ENCODE measurements around the gene IRF2.
"Not testable (repeated sequence)": the region's sequence is repeated elsewhere in the genome, so short reads cannot be mapped to it uniquely, and the experiment has no call there.

IRF2 gene

DNA sequence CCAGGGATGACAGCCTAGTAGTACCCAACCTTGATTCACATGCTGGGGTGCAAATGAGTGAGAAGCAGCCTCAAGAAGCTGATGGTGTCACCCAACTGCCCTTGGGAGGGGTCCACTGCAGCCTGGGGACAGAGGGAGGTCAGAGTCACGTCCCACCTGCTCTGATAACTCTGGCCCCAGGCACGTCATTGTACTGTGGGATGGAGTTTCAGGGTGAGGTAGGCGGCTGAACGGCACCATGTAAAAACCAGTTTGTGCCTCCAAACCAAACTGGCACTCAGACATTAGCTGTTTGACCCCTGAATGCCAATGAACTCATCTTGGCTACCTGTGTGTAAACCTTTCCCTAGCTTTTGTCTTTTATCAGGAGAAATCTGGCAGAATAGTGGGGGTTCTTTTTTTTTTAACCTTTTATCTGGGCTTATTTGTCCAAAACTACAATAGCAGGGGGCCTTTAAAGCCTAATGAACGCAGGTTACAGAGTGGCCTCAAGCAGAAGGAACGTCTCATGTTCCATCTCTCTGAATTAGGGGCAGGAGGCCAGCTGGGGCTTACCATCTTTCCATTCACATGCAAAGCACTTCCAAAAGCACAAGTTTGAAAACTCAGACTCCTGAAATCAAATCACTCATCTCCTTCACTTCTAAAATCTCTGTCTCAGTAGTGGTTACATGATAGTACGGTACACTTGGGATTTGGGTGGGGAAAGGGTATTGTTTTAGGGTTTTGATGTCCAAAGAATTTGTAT is 89.4 kb downstream of the IRF2 start:
- no peak for DNase-seq

DNA sequence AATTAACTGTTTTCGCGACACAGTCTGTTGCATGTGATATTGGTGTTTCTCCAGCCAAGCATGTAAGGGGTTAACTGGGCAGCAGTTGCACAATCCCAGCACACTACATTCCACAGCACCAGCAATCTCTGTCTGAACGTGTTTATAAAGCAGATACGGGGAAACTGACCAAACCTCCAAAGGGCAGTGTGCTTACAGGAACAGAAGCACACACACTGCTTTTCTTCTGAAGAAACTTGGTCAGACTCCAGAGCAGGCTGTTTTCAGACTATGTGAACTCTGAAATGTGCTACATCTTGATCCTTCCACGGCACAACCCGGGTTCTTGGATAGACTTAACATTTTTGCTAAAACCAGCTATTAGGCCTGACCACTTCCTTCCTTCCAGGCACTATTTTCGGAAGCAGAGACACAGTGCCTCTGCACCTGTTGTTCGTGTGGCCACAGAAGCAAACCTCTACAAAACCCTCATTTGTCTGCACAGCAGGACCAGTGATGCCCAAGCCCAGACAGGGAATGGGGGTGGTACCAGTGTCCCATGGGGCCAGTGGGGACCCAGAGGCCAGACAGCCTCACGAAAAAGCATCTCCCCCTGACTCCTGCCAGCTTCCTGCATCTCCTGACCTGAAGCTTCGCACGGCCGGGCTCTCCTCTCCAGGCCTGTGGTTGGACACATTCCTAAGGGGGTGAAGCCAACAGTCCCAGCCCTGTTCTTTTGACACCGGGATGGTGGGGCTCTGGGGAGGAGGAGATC is 90.1 kb downstream of the IRF2 start:
- DNase-seq = no peak

DNA sequence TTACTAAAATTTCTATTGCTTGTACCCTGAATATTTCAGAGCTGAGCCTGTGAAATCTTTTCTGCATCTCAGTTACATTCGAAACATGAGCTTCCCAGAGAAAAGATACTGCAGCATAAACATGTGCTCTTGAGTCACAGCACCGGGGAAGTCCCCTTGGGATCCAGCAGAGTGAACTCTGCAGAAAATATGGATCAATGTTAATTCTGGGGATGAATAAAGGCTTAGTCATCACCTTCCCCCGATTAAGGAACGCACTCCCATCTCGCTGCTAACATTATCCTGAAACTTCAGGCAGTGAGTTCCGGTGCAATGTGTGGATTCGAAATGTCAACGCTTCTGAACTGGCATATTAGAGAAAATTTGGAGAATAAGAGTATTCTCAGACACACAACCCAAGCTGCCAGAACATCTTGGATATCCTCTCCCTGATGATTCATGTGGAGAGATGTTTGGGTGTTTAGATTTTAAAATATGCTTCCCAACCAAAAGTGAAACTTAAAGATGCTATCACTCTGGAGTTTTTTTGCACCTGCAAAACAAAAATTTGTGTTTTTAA is 90.8 kb downstream of the IRF2 start:
- DNase-seq = no peak

DNA sequence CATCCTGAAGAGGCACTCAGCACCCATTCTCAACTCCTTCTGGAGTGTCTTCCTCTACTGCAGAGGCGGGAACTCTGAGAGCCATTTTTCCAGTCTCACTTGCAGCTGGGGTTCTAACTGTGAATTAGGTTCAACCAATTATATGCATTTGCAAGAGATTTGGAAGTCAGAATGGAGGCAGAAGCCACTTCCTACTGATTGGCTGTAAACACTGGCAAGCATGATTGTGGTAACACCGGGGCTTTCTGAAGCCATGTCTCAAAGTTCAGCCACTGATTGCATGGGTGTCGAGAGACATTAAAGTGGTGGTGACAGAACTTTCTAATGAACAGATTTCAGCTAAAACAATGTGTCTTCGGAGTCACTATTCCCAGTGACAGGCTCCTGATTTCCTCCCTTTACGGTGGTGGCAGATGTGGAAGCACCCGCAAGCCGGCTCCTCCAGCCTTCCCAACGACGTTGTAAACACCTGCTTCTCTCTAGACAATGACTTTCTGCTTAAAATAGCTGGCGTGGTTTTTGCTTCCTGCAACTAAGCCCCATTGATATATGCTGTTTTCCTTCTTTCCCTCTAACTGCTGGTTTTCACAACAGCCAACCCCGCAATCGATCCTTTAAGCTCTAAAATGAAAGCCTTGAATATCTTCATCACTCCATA is 92.0 kb downstream of the IRF2 start:
- no peak for DNase-seq

DNA sequence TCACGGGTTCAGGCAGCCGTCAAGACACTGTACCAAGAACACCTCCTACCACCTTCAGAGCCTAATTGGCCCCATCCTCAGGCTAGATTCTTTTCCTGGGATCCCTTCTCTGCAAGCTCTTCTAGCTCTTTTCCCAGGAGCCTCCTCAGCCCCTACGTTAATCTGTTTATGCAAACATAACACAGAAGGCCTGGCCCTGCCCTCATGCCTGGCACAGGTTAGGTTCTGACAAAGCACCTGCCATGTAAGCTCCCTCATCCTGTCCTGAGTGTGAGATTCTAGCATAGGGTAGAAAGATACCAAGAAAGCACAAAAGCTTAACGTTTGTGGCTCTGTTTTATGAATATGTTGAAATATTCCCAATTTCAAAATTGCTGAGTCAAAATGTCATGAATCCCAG is 93.6 kb downstream of the IRF2 start:
- DNase-seq = no peak

DNA sequence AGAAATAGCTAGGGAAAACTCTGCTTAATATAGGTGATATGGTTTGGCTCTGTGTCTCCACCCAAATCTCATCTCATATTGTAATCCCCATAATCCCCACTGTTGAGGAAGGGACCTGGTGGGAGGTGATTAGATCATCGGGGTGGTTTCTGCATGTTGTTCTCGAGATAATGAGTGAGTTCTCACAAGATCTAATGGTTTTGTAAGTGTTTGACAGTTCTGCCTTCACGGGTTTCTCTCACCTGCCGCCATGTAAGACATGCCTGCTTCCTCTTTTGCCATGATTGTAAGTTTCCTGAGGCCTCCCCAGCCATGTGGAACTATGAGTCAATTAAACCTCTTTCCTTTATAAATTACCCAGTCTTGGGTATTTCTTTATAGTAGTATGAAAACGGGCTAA is 94.1 kb downstream of the IRF2 start:
- DNase-seq = not testable (repeated sequence)

DNA sequence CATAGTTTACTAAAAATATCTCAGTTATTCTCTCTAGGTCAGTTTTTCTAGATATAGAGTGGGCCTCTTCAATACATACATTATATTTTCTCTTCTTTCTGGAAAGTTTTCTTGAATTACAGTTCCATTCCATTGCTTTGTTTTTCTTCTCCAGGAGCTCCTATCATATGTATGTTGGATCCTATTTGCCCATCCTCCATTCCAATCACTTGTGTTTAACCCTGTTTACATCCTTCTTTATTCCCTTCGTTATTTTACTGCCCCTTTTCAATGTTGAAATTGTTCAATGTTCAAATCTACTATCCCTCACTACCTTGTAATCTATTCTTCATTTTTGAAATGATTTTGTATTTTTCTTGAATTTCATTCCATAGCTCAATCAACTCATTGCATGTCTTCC is 97.4 kb downstream of the IRF2 start:
- DNase-seq = no peak

DNA sequence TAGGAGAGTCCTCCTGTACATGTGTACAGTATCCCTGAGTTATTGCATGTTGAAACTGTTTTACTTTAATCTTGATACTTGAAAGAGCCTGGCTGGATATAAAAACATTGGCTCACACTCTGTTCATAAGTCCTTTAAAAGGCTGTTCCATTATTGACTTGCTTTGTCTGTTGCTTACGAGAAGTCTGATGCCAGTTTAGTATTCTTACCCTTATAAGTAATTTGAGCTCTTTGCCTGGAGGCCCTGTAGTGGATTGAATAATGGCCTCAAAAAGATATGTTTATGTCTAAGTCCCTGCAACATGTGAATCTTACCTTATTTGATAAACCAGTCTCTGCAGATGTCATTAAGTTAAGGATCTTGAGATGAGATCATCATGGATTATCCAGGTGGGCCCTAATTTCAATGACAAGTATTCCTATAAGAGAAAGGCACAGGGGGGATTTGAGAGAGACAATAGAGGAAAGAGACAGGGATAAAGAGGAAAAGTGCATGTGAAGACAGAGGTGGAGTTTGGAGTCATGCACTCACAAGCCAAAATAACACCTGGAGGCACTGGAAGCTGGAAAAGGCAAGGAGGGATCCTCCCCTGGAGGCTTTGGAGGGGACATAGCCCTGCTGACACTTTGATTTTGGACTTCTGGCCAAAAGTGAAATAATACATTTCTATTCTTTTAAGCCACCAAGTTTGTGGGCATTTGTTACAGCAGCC is 98.1 kb downstream of the IRF2 start:
- no peak for DNase-seq

DNA sequence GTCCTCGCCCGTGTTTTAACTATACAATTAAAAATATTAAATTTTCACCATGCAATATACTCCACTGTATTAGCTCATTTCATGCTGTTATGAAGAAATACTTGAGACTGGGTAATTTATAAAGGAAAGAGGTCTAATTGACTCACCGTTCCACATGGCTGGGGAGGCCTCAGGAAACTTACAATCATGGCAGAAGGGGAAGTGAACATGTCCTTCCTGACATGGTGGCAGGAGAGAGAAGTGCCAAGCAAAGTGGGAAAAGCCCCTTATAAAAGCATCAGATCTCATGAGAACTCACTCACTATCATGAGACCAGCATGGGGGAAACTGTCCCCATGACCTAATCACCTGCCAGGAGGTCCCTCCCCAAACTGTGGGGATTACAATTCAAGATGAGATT is 98.7 kb downstream of the IRF2 start:
- DNase-seq = not testable (repeated sequence)

DNA sequence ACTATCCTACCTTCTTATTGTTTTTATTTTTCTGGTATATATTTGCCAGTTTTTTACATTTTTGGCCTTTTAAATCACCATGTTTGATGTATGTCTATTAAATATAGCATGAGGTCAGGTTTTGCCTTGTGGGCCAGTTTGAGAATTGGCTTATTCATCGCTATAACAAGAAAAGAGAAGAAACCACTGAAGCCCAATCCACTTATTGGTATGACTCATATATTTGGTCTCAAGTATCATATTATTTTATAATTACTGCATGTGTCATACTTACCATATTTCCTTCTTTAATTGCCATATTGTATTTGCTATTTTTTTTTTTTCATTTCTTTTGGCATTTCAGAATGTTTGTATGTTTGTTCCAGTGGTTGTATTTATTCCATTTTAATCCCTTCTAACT is 99.3 kb downstream of the IRF2 start:
- no peak for DNase-seq

DNA sequence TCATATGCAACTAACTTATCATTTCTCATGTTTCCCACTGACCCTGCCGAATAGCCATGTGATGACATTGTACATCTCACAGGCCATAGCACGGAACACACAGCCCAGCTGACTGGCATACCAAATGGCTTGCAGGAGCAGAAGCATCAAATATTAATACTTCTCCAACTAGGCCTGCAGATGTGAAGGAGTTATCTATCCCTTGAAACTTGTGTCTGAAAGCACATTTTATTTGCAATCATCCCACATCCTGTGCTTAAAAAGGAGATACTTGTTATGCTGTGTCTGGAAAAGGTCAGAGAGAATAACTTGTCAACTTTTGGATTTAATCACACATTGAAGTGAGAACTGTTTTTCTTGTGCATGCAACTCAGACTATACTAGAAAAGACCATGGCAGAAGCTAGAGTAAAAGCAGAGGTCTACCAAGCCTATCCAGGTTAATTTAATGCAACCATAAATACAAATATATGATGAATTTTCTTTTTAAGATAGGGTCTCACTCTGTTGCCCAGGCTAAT is 100.4 kb downstream of the IRF2 start:
- no peak for DNase-seq

DNA sequence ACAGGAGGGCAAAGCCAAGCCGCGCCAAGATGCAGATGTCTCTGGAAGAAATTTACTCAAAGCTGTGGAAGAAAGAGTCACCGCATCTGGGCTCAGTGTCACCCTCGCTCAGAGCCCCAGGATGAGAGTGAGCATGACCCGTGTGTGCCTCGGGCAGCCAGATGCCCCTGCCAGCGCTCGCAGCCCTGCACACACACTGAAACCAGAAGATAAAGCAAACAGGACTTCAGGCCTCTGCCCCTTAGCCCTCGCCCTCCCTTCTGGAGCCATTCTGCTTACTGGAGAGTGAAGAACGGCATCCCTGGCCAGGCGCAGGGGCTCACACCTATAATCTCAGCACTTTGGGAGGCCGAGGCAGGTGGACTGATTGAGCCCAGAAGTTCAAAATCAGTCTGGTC is 103.0 kb downstream of the IRF2 start:
- DNase-seq = no peak

DNA sequence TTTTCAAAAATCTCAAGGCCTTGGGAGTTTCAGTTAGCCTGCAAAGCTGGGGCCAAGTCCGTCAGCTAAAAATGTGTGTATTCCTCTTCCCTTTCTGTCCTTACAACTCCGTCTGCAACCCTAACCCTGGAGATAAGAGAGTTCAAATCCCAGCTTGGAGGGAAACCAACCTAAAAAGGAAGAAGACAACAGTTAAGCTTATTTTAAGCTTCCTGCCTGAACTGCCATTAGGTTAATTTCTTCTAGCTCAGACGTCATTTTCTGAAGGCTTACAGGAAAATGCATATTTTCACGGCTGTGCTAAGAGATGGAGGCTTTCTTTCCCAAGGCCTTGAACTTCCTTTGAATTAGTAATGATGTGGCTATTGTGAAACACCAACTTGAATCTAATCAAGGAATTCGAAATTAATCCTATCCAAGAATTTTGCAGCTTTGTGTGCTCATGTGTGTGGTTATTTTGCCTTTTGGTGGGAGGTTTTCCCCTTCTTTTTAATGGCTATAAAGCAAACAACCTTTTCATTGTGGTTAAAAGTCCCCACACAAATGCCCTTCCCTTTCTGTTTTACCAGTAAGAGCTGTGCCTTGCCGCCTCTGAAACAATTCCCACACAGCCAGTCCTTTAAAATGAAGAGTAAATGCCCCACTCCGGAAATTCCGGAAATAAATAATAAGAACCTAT is 103.5 kb downstream of the IRF2 start:
- no peak for DNase-seq

DNA sequence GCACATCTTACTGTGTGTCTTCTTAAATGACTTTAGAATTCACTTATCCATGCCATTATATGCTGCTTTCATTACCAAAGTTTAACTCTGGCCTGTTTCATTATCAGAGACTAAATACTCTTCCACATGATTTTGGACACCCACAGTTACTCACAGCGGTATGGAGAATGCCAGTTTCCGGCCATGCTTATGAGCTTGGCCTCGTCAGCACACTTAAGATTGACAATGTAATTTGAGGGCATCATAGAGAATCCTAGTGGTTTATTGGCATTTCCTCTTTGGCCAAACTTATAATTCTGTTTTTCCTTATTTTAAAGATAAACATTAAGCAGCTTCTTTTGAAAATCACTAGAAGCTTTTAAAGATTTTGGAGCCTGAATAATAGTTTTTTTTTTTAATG is 104.5 kb downstream of the IRF2 start:
- no peak for DNase-seq

DNA sequence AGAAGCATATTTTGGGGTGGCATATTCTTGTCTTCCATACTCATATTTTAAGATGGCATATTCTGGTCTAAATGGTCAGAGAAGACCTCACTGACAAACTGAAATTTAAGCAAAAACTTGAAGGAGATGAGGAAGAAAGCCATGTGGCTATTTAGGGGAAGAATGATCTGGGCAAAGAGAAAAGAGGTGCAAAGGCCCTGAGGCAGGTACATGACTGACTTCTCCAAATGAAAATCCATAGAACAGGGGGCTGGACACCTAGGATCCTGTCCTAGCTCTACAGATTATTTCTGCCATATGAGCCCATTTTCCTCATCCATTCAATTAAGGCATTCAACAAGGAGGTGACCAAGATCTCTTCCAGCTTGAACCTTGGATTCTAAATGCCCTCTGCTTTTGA is 105.6 kb downstream of the IRF2 start:
- DNase-seq = no peak

DNA sequence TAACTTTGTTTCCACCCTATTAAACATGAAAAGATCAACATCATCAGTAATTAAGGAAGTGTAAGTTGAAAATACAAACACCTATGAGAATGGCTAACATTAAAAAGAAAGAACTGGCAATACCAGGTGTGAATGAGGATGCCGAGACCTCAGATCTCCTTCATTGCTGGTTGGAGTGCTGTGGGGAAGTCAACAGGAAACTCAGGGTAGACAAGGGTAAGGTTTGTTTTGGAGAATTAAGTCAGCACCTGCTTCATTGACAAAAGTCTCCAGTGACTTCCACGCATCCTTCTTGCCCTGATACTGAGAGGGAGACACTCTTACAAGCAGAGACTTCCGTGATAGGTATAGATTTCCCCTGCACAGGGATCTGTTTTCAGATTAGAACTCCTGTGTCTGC is 106.1 kb downstream of the IRF2 start:
- DNase-seq = no peak

DNA sequence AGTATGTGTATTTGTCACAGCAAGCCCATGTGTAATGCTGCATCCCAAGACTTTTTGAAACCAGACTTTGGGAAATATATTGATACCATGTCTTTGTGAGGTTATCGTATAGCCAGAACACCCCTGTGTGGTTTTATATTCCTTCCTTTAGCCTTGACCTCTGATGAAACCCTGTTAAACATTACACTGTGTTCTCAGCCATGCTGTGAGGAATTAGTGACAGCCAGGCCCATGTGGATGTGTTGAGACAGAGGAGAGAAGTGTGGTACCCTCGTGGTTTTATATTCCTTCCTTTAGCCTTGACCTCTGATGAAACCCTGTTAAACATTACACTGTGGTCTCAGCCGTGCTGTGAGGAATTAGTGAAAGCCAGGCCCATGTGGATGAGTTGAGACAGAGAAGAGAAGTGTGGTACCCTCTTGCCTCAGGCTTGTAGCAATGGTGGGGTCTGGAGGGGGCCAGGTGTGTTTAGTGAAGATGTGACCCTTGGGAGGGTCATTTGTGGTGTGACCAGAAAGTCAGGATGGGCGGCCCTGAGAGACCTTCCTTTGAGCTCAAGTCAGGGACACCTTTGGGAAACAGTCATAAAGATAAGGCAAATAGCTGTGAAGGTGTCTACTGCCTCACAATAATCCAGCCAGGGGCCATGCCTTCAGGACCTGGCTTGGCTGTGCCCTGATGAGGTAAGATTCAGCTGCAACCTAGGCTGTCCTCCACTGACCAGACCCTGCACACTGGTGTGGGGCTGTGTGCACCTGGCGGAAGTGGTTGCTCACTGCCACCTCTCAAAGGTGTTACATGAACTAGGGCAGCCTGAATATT is 110.0 kb downstream of the IRF2 start:
- no peak for DNase-seq

DNA sequence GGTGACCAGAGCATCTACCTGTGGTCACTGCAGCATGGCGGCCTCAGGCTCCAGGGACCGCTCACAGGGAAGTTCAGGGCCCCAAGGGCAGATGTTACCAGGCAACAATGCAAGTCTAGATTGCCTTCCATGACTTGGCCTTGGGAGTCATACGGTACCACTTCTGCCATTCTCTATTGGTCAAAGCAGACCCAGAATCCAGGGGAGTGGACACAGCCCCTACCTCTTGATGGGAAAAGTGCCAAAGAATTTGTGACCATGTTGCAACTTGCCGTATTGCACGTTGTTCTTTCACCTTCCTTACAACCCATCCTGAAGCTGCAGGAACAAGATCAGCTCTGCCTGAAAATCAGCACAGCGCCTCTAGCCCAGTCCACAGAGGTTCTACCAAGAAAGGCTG is 111.1 kb downstream of the IRF2 start:
- DNase-seq = no peak

DNA sequence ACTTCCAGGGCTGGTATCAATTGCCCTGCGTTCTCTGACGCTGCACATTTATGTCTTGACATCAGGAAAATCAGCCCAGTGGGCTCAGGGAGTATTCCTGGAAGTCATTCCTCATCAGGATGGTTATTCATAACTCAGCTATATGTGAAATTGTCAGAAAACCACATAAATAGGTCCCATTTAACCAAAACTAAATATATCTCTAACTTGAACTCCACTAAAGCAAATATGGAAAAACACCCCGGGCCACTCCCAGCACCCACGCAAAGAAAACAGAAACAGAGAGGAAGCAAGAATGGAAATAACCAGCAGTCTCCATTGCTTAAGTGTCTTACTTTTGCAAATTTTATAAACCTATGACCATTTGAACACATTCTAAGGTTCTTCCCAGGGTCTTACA is 112.0 kb downstream of the IRF2 start:
- no peak for DNase-seq

DNA sequence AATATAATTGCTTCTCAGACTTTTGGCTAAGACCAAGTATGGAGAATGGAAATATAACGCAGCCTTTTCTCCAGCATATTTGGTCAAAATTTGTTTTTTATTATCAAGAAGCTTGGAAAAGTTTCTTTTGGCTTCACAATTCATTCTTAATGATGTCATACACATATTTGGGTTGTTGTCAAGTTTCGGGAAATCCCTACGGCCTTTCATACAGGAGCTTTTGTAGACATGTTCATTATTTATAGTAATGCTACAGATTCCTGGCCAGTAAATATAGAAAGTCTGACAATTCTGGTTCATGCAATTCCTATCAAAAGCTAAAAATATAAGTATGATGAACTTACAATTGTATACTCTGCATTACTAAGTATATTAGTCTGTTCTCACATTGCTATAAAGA is 112.9 kb downstream of the IRF2 start:
- no peak for DNase-seq

DNA sequence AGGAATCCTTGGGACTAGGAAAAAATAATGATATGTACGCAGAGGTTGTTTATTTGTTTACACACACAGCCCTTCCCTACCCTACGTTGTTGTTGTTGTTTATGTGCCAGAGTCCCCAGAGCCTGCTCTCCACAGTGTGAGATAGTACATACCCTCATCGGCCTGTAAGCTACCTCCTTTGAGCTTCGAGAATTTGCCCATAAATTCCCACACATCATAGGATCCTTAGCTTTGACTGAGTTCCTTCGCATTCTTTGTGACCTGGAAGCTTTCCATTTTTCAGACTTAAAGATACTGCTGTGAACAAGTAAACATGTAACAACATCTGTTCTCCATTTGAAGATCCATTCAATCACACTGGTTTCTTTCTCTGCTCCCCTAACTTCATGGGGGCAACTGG is 114.5 kb downstream of the IRF2 start:
- DNase-seq = no peak

Data from activated CD4-positive, alpha-beta T cell treated with anti-CD3 and anti-CD28 coated beads for 4 hours (primary cell).